ENCODE data around the gene PSMA6.
"Not testable (repeated sequence)": the region's sequence is repeated elsewhere in the genome, so short reads cannot be mapped to it uniquely, and the experiment has no call there.

The PSMA6 gene

GRCh38 chr14:35326375-35326774, 34.2 kb downstream of the PSMA6 start:
- no peak for DNase-seq (ENCODE audit: low spot score)

- DNase-seq (ENCODE audit: low spot score): no peak
Measured at GRCh38 chr14:35331605-35332516, 39.7 kb downstream of the PSMA6 start.

- peak; percentile 41 for DNase-seq (ENCODE audit: low spot score)
Measured at GRCh38 chr14:35332517-35333263, 40.5 kb downstream of the PSMA6 start.

- DNase-seq (ENCODE audit: low spot score): no peak
Measured at GRCh38 chr14:35333264-35333730, 41.1 kb downstream of the PSMA6 start.

GRCh38 chr14:35333797-35334743, 41.9 kb downstream of the PSMA6 start:
- DNase-seq (ENCODE audit: low spot score): no peak

- DNase-seq (ENCODE audit: low spot score): no peak
Measured at GRCh38 chr14:35335388-35336092, 43.4 kb downstream of the PSMA6 start.

- DNase-seq (ENCODE audit: low spot score): not testable (repeated sequence)
Measured at GRCh38 chr14:35336171-35336493, 44.0 kb downstream of the PSMA6 start.

DNA sequence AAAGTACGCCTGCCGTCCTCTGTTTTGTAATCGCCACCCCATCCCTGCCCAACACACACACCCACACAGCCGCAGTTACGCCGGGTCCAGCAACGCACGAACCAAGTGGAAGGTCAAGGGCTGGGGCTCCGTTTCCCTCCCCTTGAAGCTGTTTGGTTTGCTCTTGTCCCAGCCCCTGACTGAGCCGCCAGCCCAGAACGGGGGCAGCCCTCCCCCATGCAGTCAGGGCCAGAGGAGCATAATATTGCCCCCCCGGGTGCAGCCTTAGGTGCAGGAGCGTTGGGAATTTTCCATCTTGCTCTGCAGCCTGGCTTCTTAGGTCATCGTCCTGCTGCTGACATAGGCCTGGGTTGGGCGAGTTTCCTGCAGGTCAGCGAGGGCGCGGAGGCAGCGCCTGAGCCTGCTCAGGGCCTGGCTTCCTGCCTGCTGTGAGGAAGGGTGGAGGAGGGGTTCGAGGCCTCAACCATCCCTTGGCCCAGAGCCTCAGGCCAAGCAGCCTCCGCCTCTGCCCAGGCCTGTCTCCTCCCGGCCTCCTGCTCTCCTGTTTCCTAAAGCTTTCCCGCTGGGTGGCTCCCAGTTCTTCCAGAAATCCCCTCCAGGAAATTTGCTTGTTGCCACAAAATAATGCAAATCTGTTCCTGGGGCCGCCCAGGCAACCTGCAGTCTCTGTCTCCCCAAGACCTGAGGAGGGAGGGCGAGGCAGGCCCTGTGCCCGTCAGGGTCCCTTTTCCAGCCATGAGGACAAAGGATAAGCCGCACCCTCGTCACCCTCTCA, 44.5 kb downstream of the PSMA6 start:
- DNase-seq (ENCODE audit: low spot score): no peak

DNA sequence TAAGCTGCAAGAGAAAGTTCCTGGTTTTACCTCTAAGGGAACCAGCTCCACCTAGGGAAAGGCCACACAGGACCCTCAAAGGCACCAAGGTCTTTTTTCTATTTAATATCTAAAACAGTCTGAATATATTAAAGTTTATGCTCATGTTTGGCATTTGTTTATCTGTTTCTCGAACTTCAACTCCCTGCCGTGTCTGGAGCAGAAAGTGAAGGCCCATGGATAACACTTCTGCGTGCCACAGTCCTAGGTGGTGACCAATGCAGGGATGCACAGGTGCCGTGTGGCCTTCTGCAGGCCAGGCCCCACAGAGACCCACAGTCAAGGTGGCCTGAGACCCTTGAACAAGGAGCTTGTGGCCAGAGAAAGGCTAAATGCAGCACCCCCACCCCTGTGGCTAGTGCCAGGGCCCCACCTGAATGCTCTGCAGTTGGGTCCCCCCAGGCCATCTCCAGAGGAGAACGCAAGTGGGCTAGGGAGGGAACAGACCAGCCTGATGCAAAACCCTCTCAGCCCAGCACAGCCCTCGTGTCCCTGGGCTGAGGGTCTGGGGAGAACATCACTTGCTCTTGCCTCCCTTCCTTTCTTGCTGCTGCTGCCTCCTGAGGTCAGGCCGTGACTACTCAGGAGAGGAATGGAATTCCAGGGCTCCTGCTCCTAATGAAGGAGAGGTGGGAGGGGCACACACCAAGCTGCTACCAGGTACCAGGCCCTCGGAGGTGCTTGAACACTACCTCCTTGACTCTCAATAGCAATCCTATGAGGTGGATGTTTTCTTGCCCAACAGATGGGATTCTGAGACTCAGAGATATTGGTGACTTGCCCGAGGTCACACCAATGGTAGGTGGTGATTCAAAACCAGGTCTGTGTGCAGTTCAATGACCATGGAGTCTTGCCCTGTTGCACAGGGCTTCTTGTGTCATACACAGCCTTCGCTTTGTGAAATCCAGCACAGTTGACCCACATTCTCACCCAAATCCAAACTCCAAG, 45.4 kb downstream of the PSMA6 start:
- DNase-seq (ENCODE audit: low spot score): no peak

GRCh38 chr14:35338731-35339405, 46.7 kb downstream of the PSMA6 start:
- no peak for DNase-seq (ENCODE audit: low spot score)

GRCh38 chr14:35339761-35340406, 47.7 kb downstream of the PSMA6 start:
- no peak for DNase-seq (ENCODE audit: low spot score)

GRCh38 chr14:35340616-35341453, 48.7 kb downstream of the PSMA6 start:
- no peak for DNase-seq (ENCODE audit: low spot score)

DNA sequence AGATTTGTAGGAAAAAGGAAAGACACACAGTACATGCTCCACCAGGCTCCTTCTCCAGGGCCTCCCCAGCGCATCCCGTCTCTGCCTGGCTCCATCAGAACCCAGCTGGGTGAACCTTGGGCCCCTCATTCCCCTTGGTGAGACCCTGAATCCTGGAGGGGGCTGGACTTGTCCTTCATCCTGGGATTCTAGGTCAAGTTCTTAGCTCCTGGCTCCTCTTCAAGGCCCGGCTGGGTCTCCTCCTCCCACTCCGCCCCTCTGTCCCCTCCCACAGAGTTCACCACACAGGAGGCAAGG, 49.2 kb downstream of the PSMA6 start:
- DNase-seq (ENCODE audit: low spot score): no peak

GRCh38 chr14:35341751-35342488, 49.7 kb downstream of the PSMA6 start:
- peak; percentile 93 for DNase-seq (ENCODE audit: low spot score)

GRCh38 chr14:35342489-35343010, 50.4 kb downstream of the PSMA6 start:
- peak; percentile 56 for DNase-seq (ENCODE audit: low spot score)

DNA sequence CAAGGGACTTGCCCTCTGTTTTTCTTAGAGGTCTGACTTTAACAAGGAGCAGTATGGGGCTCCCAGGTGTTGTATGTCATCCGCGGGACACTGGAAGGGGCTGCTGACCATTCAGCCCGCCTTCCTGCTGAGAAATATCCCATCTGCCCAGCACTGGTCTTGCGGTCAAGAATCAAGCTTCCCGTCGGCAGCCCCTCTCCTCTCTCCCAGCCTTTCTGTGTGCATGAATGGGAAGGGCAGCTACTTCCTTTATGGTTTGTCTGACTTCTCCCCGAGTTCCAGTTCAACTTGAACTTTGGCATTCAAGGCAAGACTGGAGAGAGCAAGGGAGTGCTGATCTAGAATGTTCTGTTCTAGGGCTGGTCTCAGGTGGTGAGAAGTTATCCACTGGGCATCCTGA, 51.5 kb downstream of the PSMA6 start:
- no peak for DNase-seq (ENCODE audit: low spot score)
